C4-2B (cell line): ENCODE measurements around the gene GLI3.

Experiments used
- CTCF ChIP-seq: fragments of 450-650 bp; conservative IDR thresholded peaks from 2 replicates; pipeline ENCODE4 v1.5.1; 2017; ENCODE audit warnings: mild to moderate bottlenecking
- ZFX ChIP-seq: fragments of 450-650 bp; IDR thresholded peaks from 2 replicates; pipeline ENCODE4 v1.6.1; 2017

DNA sequence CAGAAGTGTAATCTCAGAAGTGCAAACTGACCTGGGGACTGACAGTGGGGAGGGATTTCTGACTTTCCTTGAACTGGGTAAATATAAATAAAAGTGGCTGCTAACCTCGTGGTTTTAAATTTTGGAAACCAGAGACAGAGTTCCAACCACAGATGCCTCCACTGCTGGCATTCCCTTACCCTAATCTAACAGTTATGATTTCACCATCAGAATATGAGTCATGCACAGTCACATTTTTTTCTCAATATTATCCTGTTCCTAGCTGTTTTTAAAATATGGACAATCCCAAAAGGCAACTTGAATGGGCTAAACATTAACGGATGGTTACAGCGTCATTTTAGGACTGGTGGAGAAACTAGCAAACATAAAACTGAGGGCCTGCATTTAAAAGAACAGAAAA, 269.9 kb downstream of the GLI3 start:
- TF ChIP-seq CTCF, result no peak
- TF ChIP-seq ZFX, result no peak
